Limb (tissue), 2 donors: ENCODE measurements around the gene CLPTM1L.
"Not testable (repeated sequence)": the region's sequence is repeated elsewhere in the genome, so short reads cannot be mapped to it uniquely, and the experiment has no call there.

ENCODE experiments used
- DNase-seq, 2 donors: peaks; one replicate each; pipeline ENCODE4 v3.0.0-alpha.2; 2016; ENCODE audit errors: extremely low spot score in 2 of 2

CLPTM1L gene

DNA sequence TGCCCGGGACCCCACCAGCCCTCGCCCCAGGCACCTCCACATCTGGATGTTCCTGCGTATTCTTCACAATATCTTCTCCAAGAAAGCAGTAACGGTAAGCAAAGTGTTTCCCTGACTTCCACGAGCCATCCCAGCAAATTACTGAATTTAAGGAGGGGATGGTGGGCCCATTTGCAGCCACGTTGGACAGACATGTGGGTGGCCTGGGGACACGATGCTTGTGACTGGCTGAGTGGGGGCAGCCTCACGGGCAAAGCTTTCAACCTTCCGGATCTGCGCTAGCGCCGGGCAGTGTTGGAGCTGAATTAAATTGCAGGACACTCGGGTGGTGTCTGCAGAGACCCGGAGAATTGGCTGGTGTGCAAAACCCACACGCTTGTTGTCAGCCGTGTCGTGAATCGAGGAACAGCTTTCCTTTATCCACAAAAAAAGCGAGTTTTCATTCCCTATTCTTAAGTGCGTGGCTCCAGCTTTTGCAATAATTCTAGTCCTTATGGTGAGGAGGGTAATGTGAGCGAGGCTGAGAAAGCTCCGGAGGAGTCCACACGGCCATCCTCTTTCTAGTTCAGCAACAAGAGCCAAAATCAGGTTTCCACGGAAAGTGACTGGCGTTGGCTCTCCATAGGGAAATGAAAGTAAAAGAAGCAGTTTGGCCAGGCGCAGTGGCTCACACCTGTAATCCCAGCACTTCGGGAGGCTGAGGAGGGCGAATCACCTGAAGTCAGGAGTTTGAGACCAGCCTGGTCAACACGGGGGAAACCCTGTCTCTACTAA lies 17.5 kb upstream of the CLPTM1L start:
- no peak for DNase-seq

DNA sequence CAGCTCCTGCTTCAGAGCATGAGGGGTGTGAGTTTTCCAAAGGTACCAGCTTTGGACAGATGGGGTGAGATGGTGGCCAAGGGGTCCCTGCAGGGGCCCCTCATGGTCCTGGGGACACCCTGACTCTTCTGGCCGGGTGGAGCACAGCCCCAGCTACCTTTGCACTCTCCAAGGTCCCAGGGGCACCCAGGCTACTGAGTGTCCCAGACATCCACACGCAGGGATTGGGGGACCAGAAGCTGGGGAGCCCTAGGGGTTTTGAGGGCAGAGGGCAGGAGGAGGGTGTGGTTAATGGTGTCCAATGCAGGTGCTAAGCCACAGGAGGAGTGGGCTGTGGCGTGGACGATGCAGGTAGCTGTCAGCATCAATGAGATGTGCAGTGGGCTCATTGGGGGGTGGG lies 16.0 kb upstream of the CLPTM1L start:
- DNase-seq = no peak

DNA sequence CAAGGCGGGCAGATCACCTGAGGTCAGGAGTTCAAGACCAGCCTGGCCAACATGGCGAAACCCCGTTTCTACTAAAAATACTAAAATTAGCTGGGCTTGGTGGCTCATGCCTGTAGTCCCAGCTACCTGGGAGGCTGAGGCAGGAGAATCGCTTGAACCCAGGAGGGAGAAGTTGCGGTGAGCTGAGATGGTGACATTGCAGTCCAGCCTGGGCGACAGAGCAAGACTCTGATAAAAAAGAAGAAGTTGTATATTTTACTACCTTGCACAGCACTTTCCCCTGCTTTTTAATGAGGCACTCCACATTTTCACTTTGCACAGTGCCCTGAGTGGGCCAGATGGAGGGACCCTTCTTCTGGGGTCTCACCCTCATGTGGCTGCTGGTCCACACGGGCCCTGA lies 15.5 kb upstream of the CLPTM1L start:
- not testable (repeated sequence) for DNase-seq

DNA sequence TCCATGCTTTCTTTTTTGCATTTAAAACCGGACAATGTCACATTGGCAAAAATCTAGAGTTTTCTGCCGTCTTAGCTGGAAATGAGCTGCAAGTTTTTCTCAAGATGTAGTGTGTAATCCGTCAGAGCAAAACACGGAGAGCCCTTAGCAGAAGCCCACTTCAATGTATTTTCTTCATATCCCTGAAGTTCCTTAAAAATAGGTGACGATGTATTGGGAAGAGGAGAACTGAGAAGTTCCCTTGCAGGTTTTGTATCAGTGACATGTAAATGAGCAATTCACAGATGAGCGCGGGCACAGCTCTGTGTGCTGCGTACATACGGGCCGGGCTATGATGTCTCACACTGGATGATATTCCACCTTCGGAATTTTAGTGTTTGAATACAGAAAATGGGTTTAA lies 14.8 kb upstream of the CLPTM1L start:
- no peak for DNase-seq

DNA sequence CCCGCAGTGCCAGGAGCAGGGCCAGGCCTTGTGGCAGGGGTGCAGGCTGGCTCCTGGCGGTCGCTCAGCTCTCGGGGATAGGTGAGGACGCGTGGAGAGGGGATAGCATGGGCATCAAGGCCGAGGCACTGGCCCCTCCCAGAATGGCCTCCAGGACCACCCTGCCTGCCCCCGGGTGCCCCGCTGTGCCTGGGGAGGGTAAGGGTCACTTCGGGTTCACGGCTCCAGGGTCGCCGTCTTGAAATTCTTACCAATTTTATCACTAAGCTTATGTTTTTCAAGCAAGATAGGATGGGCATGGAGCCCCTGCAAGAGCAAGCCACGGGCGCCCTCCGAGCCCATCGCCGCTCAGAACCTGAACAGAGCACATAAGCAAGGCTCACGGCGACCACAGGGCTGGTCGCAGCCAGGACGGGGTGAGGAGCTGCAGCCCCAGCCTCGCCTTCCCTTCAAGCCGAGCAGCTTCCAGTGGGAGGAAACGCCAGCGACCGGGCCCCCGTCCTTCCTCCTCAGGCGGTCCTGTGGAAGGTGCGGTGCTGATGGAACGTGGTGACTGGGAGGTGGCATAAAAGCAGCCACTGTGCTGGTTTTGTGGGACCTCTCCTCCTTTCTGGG lies 14.2 kb upstream of the CLPTM1L start:
- no peak for DNase-seq

DNA sequence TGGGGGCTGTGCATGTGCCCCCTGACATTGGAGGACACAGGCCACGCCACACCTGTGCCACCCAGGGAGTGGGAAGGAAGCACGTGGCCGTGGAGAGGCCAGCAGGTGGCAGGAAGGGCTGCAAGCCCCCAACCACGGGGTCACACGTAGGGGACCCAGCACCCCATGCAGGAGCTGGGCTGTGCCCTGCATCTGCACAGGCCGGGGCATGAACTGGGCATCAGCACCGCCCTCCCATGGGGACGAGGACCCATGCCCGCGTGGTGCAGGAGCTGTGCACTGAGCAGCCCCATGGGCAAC lies 13.8 kb upstream of the CLPTM1L start:
- no peak for DNase-seq

DNA sequence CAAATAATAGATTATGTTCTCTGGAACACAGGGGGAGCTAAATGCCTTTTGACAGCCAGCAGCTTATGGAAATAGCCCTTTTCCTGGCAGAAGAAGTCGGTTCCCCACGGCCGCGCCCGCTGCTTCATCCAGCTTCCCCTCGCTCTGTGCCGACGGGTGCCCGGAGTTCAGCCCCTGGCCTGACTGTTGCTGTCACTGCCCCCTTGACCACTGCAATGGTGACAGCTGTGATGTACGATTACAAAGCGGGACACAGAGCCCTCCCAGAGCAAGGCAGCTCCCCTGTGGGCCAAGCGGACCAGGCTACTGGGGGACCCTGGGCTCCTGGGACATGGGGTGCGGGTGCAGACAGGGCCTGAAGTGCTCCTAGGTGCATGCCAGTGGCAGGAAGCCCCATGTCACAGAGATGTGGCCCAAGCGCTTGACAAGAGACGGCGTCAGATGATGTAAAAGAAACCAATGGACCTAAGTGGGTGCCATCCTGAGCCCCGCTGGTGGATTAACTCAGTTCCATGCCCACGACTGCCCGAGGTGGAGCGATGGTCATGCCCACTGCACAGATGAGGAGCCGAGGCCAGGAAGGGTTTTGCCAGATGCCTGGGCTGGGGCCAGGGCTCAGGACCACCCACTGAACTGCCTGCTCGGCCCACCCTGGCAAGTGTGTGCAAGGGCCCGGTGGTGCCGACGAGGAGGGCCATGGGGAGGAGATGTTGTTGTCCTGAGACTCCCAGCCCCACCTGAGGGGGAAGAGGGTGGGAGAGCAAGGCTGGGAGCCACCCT lies 13.2 kb upstream of the CLPTM1L start:
- no peak for DNase-seq

DNA sequence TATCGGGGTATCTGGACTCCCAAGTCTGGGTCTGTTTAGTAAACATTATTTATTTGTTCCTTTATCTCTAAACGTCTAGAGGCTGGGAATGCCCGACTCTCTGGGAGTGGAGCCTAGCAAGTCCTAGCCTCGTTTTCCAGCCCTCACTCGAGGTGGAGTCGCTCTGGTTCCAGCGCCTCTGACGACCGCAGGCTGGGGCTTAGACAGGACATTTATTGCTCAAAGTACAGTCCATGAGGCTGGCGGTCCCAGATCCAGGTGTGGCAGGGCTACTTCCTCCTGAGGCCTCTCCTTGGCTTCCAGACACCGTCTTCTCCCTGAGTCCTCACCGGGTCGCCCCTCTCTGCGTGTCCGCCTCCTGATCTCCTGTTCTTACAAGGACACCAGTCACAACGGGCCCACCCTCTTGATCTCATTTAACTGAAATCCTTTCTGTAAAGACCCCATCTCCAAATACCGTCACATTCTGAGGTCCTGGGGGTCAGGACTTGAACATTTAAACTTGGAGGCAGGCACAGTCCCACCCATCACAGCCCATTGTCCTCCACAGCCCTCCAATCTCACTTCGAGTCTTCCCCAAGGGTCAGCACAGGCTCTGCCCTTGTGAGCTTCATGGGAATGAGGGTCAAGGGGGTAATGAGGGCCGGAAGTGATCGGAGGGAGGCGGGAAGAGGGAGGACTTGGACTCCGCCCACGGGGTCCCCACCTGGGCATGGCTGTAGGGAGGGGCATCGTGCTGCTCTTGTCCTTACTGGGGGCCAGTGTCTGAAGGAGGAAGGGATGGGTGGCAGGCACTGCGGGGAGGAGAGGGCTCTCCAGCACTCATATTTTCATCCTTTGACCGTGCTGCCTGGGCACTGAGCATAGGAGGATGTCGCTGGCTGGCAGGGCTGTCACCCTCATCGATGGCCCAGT lies 12.2 kb upstream of the CLPTM1L start:
- no peak for DNase-seq

DNA sequence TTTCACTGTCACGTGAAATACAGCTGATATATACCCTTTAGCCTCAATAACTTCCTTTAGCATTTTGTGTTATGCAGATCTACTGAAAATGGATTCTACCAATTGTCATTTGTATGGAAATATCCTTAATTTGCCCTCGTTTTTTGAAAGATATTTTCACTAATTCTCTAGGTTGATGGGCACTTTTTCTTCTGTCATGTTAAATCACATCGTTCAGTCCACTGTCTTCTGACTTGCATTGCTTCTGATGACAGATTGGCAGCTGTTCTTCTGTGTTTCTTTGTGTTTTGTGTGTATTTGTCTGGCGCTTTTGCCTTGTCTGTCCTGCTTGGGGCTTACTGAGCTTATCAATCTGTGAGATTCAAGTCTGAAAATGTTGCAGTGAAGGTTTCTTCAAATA lies 9.7 kb upstream of the CLPTM1L start:
- DNase-seq = no peak

DNA sequence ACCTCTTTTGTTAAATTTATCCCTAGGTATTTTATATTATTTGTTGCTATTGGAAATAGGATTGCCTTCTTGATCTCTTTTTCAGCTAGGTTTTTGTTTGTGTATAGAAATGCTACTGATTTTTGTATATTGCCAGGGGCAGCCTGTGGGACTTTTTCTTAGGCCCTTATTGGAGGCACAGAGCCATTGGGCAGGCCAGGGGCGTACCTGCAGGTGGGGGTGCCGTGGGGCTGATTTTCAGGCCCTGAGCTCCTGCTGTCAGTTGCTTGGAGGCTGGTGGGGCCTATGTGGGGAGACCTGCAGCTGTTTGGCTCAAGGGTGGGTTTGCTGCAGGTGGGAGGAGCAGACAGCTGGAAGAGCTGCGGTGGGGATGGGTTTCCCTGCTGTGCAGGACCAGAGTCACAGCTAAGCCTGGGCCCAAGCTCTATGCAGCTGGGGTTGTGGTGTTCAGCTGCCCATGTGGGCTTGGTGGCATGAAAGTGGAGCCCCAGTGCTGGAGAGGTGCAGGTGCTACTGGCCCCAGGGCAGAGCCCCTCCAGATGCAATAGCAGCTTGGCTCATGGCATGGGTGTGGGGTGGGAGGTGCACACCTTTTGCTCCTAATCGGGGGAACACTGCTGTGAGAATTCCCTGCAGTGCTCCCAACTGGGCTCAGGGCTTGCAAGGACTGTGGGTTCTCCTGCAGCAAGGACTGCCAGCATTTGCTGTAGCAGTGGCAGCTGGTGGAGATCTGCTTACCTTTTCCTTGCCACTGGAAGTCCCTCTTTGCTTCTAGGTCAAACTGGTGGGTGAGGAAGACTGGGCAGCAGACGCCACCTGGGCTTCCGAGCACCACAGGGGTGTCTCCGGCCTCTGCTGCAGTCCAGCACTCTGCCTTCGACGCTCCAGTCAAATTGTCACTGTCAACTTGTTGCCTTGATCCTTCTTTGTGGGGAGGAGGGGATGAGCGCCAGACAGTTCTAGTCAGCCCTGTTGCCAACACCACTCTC lies 7.6 kb upstream of the CLPTM1L start:
- DNase-seq = no peak

DNA sequence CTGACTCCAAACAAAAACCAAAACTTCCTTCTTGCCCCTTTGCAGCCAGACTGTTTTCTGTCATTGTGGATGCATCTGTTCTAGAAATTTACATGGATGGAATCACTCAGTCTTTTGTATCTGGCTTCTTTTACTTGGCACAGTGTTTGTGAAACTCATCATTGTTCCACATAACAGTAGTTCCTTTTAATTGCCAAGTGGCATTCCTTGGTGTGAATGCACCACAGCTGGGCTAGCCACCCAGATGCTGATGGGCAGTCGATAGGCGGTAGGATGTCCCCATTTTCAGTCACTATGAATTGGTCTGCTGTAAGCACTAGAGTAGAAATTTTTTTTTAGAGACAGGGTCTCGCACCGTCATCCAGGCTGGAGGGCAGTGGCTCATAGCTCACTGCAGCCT lies 6.3 kb upstream of the CLPTM1L start:
- no peak for DNase-seq

DNA sequence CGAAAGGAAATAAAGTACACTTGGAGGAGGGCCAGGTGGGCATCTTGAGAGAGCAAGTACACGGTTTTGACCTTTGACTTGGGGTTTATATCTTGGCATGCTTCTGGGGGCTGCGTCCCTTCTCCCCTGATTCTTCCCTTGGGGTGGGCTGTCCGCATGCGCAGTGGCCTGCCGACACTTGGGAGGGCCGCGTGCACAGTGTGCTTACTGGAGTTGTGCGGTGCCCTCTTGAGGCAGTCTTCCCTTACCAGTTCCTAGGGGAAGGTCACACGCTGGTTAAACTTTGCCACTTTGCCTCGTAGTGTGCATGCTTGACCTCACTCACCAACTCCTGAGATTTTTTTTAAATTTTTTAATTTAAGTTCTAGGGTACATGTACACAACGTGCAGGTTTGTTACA lies 4.3 kb upstream of the CLPTM1L start:
- no peak for DNase-seq

DNA sequence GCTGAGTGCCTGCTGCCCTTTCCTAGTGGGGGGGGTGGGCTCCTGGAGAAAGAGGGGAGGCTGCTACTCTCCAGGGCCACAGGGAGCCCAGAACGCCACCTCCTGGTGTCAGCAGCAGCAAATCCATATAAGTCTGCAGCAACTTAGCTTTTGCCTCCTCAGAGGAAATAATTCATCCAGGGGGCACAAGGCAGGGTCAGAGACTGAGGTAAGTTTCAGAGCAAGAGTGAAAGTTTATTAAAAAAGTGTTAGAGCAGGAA lies 4.0 kb upstream of the CLPTM1L start:
- no peak for DNase-seq

DNA sequence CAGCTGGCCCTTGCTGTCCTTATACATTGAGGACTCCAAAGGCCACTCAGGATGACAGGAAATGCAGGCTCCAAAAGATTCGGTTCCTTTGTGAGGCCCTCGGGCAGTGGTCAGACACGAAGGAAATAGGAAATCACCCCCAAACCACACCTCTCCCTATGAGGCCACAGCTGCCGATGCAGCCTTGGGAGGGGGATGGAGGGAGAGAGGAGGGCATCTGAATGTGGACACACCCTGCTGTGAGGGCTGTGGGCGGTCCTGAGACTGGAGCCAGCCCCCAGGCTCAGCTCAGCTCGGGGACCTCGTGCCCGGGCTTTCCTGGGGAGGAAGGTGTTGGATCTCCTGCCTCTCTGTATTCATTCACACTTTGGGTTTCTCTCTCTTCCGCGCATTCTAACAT lies 2.7 kb upstream of the CLPTM1L start:
- no peak for DNase-seq

DNA sequence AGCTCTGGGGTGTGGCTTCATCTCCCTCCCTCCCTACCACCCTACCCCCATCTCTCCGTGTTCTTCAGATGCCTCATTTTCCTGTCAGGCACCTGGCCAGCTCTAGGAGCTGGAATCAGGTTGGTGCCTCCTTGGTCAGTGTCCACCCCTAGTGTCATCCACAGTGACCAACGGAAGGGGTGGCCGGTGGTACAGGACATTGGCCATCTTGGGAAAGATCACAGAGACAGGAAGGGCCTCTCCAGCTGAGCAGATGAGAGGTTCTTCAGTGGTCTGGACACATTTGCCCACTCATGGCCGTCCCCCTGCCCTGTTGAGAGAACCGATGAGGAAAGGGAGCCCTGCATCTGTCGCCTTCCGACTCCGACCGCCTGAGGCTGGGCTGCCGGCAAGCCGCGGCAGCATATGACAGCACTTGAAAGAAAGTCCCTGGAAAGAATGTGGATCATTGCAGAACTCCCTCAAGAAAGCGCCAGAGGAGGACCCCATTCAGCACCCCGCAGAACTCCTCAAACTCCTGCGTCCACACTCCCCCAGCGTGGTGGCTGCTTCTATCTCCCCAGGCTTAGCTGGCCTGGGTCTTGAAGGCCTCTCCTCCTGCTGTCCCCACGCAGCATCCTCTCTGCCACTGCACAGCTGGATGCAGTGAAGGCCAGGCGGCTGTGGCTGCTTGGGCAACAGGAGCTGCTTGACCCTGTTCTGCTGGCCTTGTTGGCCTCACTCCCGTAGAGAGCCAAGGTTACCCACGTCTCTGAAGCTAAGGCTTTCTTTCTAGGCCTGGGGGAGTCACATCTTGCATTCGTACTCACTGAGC lies 1.9 kb upstream of the CLPTM1L start:
- DNase-seq = no peak

DNA sequence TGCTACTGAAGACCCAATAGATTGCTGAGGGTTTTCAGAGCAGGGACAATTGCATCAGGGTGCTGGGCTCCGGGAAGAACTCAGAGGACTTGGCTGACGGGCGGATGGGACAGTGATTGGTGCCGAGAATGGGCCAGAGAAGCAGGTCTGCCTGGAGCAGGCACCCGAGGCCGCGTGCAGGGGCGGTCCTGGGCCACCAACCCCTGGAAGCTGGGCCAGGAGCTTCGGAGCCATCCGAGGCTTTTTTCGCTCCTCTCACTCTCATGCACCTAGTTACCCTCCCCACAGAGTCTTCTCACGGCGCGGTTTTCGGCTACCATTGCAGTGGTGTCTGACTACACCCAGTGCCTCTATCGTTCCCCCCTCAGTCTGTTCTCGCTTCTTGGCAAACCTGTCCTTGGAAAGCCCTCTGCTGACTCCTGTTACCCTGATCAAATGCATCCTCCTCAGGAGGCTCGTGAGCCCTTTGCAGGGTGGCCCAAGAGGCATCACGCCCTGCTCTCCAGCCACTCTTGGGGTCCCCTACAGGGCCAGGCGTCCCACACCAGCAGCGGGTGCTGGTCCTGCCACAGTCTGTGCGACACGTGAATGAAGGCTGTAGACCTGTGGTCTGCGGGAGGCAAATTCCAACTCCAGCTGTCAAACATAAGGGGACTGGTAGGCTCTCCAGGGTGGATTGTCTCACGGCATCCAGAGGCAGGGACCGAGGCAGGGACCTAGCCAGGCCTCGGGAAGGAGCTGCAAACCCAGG lies 1.2 kb upstream of the CLPTM1L start:
- no peak for DNase-seq

DNA sequence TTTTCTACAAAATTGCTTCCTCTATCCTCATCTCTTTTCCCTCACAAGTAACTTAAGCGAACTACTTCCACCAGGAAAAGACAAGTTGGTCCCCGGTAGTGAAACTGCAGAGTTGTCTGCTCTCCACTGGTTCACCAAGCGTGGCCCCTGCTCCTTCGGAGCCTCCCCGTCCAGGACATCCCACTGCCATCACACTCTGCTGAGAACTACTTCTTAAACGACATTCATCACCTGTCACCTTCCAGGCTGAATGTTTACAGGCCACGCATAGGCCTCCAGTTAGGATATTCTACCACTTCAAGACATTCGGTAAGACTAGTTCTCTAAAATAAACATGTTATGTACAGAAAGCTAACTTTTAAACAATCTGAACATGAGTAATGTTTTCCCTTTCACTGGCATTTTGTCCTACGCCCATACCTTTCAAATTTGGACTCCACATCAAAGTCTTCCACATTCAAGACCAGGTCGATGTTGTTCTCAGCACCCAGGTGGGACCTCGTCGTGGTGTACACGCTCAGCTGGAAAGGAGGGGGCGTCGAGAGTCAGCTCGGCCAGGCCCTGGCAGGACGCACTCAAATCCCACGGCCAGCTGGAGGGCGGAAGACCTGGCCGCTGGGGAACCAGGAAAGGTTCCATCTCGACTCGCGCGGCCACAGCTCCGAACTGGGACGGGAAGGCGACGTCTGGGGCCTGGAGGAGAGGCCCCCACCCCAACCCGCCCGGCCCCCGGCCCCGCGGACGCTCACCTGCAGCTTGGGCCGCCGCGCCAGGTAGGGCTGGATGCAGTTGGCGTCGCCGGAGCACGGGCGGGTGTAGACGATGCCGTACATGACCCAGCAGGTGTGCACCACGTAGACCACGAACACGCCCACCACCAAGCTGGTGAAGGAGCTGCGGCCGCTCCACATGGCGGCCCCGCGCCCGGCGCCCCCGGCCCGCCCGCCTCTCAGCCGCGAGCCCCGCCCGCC lies 683 bp downstream of the CLPTM1L start:
- peak in 1 of 2 donors; percentile 36 for DNase-seq

DNA sequence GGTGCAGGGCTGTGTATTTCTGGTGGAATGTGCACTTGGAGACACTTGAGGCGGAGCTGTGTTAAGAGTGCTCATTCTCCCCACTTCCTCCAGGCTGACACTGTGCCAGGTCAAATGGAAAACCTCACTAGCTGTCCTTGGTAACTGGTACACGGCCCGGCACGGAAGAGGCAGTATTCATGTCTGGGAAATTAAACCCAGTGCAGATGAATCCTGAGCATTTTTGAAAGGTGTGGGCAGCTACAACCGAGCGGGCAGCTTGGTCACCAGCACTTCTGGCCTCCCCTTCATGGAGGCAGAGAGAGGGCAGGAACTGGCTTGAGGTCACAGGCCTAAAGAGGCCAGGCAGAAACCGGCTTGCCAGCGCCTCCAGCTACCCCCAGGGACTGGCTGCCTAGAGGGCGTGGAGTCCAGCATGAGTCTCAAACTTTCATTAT lies 1.6 kb downstream of the CLPTM1L start:
- DNase-seq = no peak
